ENCODE results near the gene MAST2.

DNA sequence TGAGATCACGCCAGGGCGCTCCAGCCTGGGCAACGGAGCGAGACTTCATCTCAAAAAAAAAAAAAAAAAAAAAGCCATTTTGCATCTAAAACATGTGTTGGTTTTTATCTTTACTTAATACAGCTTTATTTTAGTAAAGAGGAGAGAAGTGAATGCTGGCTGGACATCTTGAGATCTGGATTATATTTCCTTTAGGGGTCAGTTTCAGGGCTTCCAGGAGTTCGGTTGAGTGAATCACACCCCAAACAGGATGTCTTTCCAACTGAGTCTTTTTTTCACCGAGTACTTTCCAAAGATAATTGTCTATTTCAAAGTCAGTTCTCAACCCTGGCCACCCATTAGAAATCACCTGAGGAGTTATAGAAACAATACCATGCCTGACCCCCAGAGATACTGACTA lies 36.4 kb upstream of the MAST2 start:
- TF ChIP-seq, protein P1, sequence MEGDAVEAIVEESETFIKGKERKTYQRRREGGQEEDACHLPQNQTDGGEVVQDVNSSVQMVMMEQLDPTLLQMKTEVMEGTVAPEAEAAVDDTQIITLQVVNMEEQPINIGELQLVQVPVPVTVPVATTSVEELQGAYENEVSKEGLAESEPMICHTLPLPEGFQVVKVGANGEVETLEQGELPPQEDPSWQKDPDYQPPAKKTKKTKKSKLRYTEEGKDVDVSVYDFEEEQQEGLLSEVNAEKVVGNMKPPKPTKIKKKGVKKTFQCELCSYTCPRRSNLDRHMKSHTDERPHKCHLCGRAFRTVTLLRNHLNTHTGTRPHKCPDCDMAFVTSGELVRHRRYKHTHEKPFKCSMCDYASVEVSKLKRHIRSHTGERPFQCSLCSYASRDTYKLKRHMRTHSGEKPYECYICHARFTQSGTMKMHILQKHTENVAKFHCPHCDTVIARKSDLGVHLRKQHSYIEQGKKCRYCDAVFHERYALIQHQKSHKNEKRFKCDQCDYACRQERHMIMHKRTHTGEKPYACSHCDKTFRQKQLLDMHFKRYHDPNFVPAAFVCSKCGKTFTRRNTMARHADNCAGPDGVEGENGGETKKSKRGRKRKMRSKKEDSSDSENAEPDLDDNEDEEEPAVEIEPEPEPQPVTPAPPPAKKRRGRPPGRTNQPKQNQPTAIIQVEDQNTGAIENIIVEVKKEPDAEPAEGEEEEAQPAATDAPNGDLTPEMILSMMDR (IDR thresholded peaks at IDR 0.05): no peak
- TF ChIP-seq POLR2A (IDR thresholded peaks at IDR 0.05): no peak

Data from esophagus squamous epithelium (tissue), 4 donors.